CD14-positive monocyte (primary cell): Measurements from ENCODE around the gene CC2D2A. TPM values are rescaled to one million over a fixed set of nuclear protein-coding genes. Genes with fewer than 3 reads are reported as not detected.

Source experiments
- DNase-seq, 3 donors: peaks; one replicate each; pipeline ENCODE4 v3.0.0-alpha.2; 2011 to 2022
- H2AFZ ChIP-seq: 2 replicates; pipeline ENCODE4 v1.6.0; 2012; ENCODE audit warnings: mild to moderate bottlenecking, low read depth, low read length, inconsistent platforms; ENCODE audit not compliant: insufficient read depth, poor library complexity, severe bottlenecking
- H3K27ac ChIP-seq, 2 donors: 1 replicate in 1 of 2; 2 replicates in 1 of 2; pipeline ENCODE4 v1.5.1; 2012 to 2013; ENCODE audit warnings: low read length in 2 of 2, control low read depth in 1 of 2, inconsistent platforms in 1 of 2, low read depth in 1 of 2, mild to moderate bottlenecking in 1 of 2
- H3K27me3 ChIP-seq, 2 donors: one replicate each; pipeline versions ENCODE4 v1.6.0 to v1.6.1; 2011 to 2013; ENCODE audit warnings: low read length in 2 of 2; ENCODE audit not compliant: control insufficient read depth in 2 of 2, insufficient read depth in 2 of 2
- H3K36me3 ChIP-seq, 2 donors: replicated peaks in 1 of 2; 1 replicate in 1 of 2; 2 replicates in 1 of 2; pipeline versions ENCODE4 v1.5.1 to v1.6.1; 2012 to 2013; ENCODE audit warnings: low read length in 2 of 2, control low read depth in 1 of 2, inconsistent platforms in 1 of 2, mild to moderate bottlenecking in 1 of 2; ENCODE audit not compliant: insufficient read depth in 2 of 2, control insufficient read depth in 1 of 2
- H3K4me1 ChIP-seq, 2 donors: 1 replicate in 1 of 2; 2 replicates in 1 of 2; pipeline versions ENCODE4 v1.5.1 to v1.6.1; 2012 to 2013; ENCODE audit warnings: low read length in 2 of 2, control low read depth in 1 of 2, inconsistent platforms in 1 of 2, mild to moderate bottlenecking in 1 of 2, moderate library complexity in 1 of 2; ENCODE audit not compliant: insufficient read depth in 2 of 2, control insufficient read depth in 1 of 2
- H3K4me2 ChIP-seq: replicated peaks from 2 replicates; pipeline ENCODE3; 2012; ENCODE audit warnings: low read length, moderate library complexity, mild to moderate bottlenecking; ENCODE audit not compliant: poor library complexity, severe bottlenecking; ENCODE audit errors: extremely low read depth
- H3K4me3 ChIP-seq, 3 experiments: fragments of 200-600 bp in 1 of 3; sonication (generic) in 1 of 3; replicated peaks in 1 of 3; 1 replicate in 2 of 3; 2 replicates in 1 of 3; pipeline ENCODE4 v1.5.1; 2011 to 2013; ENCODE audit warnings: low read length in 3 of 3, mild to moderate bottlenecking in 3 of 3, control low read depth in 2 of 3, low read depth in 2 of 3, inconsistent platforms in 1 of 3, moderate library complexity in 1 of 3
- H3K79me2 ChIP-seq: 2 replicates; pipeline ENCODE4 v1.6.0; 2012; ENCODE audit warnings: mild to moderate bottlenecking, control low read depth, inconsistent platforms, low read length, moderate library complexity; ENCODE audit not compliant: insufficient read depth
- H3K9ac ChIP-seq: 2 replicates; pipeline ENCODE4 v1.6.0; 2017; ENCODE audit warnings: low read length, mild to moderate bottlenecking; ENCODE audit not compliant: insufficient read depth, poor library complexity, severe bottlenecking
- H3K9me3 ChIP-seq, 2 donors: replicated peaks in 1 of 2; 1 replicate in 1 of 2; 2 replicates in 1 of 2; pipeline versions ENCODE4 v1.5.1 to v1.6.1; 2012 to 2013; ENCODE audit warnings: low read length in 2 of 2, control low read depth in 1 of 2; ENCODE audit not compliant: control insufficient read depth in 1 of 2, insufficient read depth in 1 of 2
- H4K20me1 ChIP-seq: 2 replicates; pipeline ENCODE4 v1.6.0; 2012; ENCODE audit warnings: mild to moderate bottlenecking, low read length, control low read depth, moderate library complexity; ENCODE audit not compliant: insufficient read depth
- H3K27ac Mint-ChIP-seq, 7 donors: one replicate each; pipeline ENCODE4 v1.8.0; 2020; ENCODE audit warnings: mild to moderate bottlenecking in 7 of 7, mixed read lengths in 7 of 7, moderate library complexity in 6 of 7, inconsistent platforms in 2 of 7
- H3K27me3 Mint-ChIP-seq, 3 donors: one replicate each; pipeline ENCODE4 v1.8.0; 2021 to 2022; ENCODE audit warnings: low read depth in 3 of 3, mild to moderate bottlenecking in 3 of 3, mixed read lengths in 3 of 3, moderate library complexity in 3 of 3, inconsistent platforms in 1 of 3
- H3K36me3 Mint-ChIP-seq, 2 donors: one replicate each; pipeline ENCODE4 v1.8.0; 2020; ENCODE audit warnings: mixed read lengths in 2 of 2, inconsistent platforms in 1 of 2, mild to moderate bottlenecking in 1 of 2
- H3K4me1 Mint-ChIP-seq: one replicate; pipeline ENCODE4 v1.8.0; 2020; ENCODE audit warnings: mild to moderate bottlenecking, mixed read lengths
- H3K4me3 Mint-ChIP-seq, 2 donors: one replicate each; pipeline ENCODE4 v1.8.0; 2020; ENCODE audit warnings: mild to moderate bottlenecking in 2 of 2, mixed read lengths in 2 of 2, moderate library complexity in 1 of 2
- H3K9me3 Mint-ChIP-seq, 7 donors: one replicate each; pipeline ENCODE4 v1.8.0; 2020 to 2022; ENCODE audit warnings: mixed read lengths in 7 of 7, mild to moderate bottlenecking in 6 of 7, moderate library complexity in 6 of 7, inconsistent platforms in 2 of 7
- WGBS: methylation state at CpG from one replicate; pipeline ENCODE4 v1.1.5; 2013; ENCODE audit warnings: missing lambda C conversion rate; ENCODE audit not compliant: insufficient coverage; 5-methylcytosine and 5-hydroxymethylcytosine counted together
- intact Hi-C, 2 donors: fragments of 100-400 bp; cut with micrococcal nuclease; formaldehyde crosslinking; loops; one replicate each; pipeline versions ENCODE4 v1.15.0 to v1.15.1; 2023
- polyA plus RNA-seq, 3 donors: library from polyadenylated mRNA; depleted of rRNA in 1 of 3; unstranded in 2 of 3; stranded (reverse) in 1 of 3; fragments of 300-500 nt in 2 of 3; fragments of >200 nt in 1 of 3; fragmentation: Illumina TruSeq in 2 of 3; gene quantifications; 1 replicate in 2 of 3; 2 replicates in 1 of 3; pipeline ENCODE4 v1.2.3, GENCODE V29; 2012 to 2021
- TF ChIP-seq, protein P1 (sequence below): fragments of 200-600 bp; IDR thresholded peaks from one replicate; pipeline ENCODE4 v1.8.0; 2022; ENCODE audit warnings: antibody characterized with exemption, mild to moderate bottlenecking

CC2D2A gene
- polyA plus RNA-seq, 3 donors, result 1.7 to 2.5 (median 1.9) TPM

DNA sequence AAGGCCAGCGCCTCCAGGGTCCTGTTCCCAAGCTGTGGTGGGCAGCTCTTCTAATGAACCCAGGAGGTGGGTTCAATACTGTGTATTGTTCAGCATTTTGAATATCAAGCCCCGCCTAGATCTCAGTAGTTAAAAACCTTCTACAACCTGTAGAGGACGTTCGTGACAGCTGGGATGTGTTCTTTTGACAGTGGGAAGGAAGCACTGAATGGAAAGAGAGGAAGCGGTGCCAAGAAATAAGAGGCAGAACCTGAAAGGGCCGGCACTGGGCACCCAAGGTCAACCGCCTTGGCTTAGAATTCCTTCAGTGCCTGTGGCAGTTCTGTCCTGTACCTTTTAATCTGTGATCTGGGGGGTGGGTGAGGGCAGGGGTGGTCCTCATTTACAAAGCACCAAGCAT is 73.1 kb downstream of the CC2D2A start:
- Mint-ChIP-seq H3K27ac (no peak overlapping the region), H3K36me3 (peaks cover 39 to 60% of the 10 kb centered on the region in 2 donors), H3K9me3 (peaks cover 0 to 2% (median 0%) of the 10 kb centered on the region in 7 donors), H3K27me3 (no peaks in the 10 kb centered on the region), H3K4me1 (peaks cover 5% of the 10 kb centered on the region), H3K4me3 (no peak overlapping the region)
- Histone ChIP-seq H3K4me1 (no peaks in the 10 kb centered on the region), H3K27me3 (no peaks in the 10 kb centered on the region), H3K79me2 (no peaks in the 10 kb centered on the region), H3K27ac (no peak overlapping the region), H3K36me3 (peaks cover 25 to 45% of the 10 kb centered on the region in 2 donors), H3K9ac (no peak overlapping the region), H3K4me3 (no peak overlapping the region), H3K4me2 (no peak overlapping the region), H2AFZ (no peak overlapping the region), H3K9me3 (no peaks in the 10 kb centered on the region), H4K20me1 (no peaks in the 10 kb centered on the region)
- DNase-seq, result no peak
- no CpG with 5 or more reads among the region's 7 CpGs for WGBS
- intact Hi-C loops, result no loop called here
- TF ChIP-seq, protein P1, sequence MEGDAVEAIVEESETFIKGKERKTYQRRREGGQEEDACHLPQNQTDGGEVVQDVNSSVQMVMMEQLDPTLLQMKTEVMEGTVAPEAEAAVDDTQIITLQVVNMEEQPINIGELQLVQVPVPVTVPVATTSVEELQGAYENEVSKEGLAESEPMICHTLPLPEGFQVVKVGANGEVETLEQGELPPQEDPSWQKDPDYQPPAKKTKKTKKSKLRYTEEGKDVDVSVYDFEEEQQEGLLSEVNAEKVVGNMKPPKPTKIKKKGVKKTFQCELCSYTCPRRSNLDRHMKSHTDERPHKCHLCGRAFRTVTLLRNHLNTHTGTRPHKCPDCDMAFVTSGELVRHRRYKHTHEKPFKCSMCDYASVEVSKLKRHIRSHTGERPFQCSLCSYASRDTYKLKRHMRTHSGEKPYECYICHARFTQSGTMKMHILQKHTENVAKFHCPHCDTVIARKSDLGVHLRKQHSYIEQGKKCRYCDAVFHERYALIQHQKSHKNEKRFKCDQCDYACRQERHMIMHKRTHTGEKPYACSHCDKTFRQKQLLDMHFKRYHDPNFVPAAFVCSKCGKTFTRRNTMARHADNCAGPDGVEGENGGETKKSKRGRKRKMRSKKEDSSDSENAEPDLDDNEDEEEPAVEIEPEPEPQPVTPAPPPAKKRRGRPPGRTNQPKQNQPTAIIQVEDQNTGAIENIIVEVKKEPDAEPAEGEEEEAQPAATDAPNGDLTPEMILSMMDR, result no peak

DNA sequence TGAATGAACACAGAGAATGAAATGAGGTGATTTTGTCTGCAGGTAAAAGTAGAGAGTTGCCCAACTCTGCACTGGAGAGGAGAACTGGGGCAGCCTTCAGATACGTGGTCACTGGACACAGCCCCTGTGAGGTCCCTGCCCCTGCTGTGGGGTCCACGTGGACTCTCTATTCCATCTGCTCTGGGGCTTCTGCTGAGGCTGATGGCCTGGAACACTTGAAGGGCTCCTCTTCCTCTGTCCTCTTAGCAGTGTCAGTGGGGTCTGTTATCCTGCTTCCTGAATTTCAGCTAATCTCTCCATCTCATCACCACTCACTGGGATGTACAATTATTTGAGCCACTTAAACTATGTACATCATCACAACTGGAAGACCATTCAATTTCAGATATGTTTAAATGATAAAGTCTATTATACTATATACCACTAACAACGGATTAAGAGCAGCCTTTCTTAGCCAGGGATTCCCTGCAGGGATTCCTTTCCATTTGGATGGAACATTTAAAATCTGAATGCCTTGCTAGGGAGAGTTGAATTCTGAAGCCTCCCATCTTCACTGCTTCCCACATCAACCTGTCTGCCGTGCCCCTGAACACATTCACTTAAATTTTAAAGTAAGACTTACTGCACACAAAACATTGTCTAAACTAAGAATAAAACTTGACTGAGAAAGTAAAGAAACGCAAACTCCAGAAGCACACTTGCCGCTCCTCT is 74.0 kb downstream of the CC2D2A start:
- H3K4me3 Mint-ChIP-seq, result no peak overlapping the region
- no peak overlapping the region for H3K9ac ChIP-seq
- peaks cover 0 to 2% (median 0%) of the 10 kb centered on the region in 7 donors for H3K9me3 Mint-ChIP-seq
- TF ChIP-seq, protein P1, result no peak
- peaks cover 5% of the 10 kb centered on the region for H3K4me1 Mint-ChIP-seq
- H3K4me1 ChIP-seq, result no peaks in the 10 kb centered on the region
- H3K4me2 ChIP-seq, result no peak overlapping the region
- H4K20me1 ChIP-seq, result no peaks in the 10 kb centered on the region
- H3K27ac ChIP-seq, result no peak overlapping the region
- DNase-seq, result no peak
- peaks cover 17 to 38% of the 10 kb centered on the region in 2 donors for H3K36me3 ChIP-seq
- intact Hi-C loops, result no loop called here
- H3K27me3 Mint-ChIP-seq, result no peaks in the 10 kb centered on the region
- peaks cover 32 to 54% of the 10 kb centered on the region in 2 donors for H3K36me3 Mint-ChIP-seq
- no peaks in the 10 kb centered on the region for H3K79me2 ChIP-seq
- 100% methylated on average over 3 of the region's 6 CpGs for WGBS
- no peaks in the 10 kb centered on the region for H3K27me3 ChIP-seq
- H3K4me3 ChIP-seq, result no peak overlapping the region
- no peak overlapping the region for H2AFZ ChIP-seq
- H3K27ac Mint-ChIP-seq, result peak overlapping the region in 1 of 7 donors; percentile 77
- no peaks in the 10 kb centered on the region for H3K9me3 ChIP-seq
